Erythroblast (primary cell): ENCODE data around the gene TMEM217.

Source experiments
- GATA1 ChIP-seq: IDR thresholded peaks from 2 replicates; pipeline ENCODE4 v1.6.1; 2011; ENCODE audit warnings: low read depth, mild to moderate bottlenecking, control low read depth, low read length, moderate library complexity
- POLR2A ChIP-seq: IDR thresholded peaks from 2 replicates; pipeline ENCODE4 v1.6.1; 2011; ENCODE audit warnings: mild to moderate bottlenecking, low read length

DNA sequence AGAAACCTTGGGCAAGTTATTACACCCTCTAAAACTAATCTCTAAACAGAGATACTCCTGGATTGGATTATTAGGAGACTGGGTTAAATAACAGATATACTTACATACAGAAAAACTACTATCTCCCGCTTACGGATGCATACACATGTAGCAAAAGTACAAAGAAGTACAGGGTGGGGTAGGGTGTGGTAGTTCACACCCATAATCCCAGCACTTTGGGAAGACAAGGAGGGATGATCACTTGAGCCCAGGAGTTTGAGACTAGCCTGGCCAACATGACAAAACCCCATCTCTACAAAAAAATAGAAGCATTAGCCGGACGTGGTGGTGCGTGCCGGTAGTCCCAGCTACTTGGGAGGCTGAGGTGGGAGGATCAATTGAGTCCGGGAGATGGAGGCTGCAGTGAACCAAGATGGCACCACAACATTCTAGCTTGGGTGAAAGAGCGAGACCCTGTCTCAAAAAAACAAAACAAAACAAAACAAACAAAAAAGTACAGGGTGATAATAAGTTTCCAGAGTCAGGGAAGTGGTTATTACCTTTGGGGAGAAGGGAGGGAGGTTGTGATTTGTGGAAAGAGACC lies 79.9 kb downstream of the TMEM217 start:
- TF ChIP-seq POLR2A: no peak
- TF ChIP-seq GATA1: no peak
